Fibroblast of mammary gland (primary cell): Measurements from ENCODE around the gene ARHGEF38.

Experiments
- DNase-seq: peaks from one replicate; pipeline ENCODE4 v3.0.0-alpha.2; 2010; ENCODE audit warnings: low read depth
- H3K4me3 ChIP-seq: 2 replicates; pipeline ENCODE4 v1.5.1; 2011; ENCODE audit warnings: low read depth, mild to moderate bottlenecking, low read length, moderate library complexity; ENCODE audit not compliant: control insufficient read depth
- CTCF ChIP-seq: conservative IDR thresholded peaks from 2 replicates; pipeline ENCODE4 v1.5.1; 2011; ENCODE audit warnings: low read depth, low read length, inconsistent platforms; ENCODE audit not compliant: control insufficient read depth, insufficient read depth

Gene ARHGEF38

GRCh38 chr4:105710012-105710600 is 157.7 kb downstream of the ARHGEF38 start:
- H3K4me3 ChIP-seq: peak overlapping the region; percentile 98
- no peak for TF ChIP-seq CTCF

GRCh38 chr4:105710678-105711077 is 158.3 kb downstream of the ARHGEF38 start:
- no peak for TF ChIP-seq CTCF
- peak; percentile 54 for DNase-seq
- no peak overlapping the region for H3K4me3 ChIP-seq

More at GRCh38 chr4:105710012-105710600, 157.7 kb downstream of the ARHGEF38 start:
- no peak for DNase-seq

GRCh38 chr4:105712766-105713165 is 160.3 kb downstream of the ARHGEF38 start:
- DNase-seq: peak; percentile 54
- no peak overlapping the region for H3K4me3 ChIP-seq
- TF ChIP-seq CTCF: no peak

DNA sequence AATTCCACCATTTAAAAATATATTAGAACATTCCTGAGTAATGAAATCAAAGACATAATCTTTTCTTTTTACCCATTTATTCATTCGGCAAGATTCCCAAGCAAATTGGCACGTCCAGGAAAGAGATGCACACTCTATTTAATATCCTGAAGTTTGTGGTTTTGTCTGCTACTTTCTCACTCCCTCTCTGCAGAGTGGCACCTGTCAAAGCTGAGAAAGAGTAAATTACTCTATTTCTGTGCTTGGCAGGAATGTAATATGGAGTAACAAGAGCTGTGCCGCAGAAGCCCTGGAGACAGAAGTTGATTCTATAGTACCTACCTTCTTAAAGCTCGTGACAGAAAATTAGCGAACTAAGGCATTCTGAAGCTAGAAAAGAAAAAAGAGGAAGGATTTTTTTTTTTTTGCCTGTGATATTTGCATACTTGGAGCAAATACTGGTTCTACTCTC is 161.7 kb downstream of the ARHGEF38 start:
- H3K4me3 ChIP-seq: no peak overlapping the region
- DNase-seq: peak; percentile 18
- no peak for TF ChIP-seq CTCF

- no peak for TF ChIP-seq CTCF
- no peak overlapping the region for H3K4me3 ChIP-seq
These were observed 162.5 kb downstream of the ARHGEF38 start for GRCh38 chr4:105714932-105715331.

GRCh38 chr4:105715692-105716278 is 163.4 kb downstream of the ARHGEF38 start:
- no peak overlapping the region for H3K4me3 ChIP-seq
- TF ChIP-seq CTCF: peak; percentile 41
- peak; percentile 56 for DNase-seq

More at GRCh38 chr4:105714932-105715331, 162.5 kb downstream of the ARHGEF38 start:
- peak; percentile 8 for DNase-seq
